CD4-positive, alpha-beta T cell treated with Interferon gamma for 1 hour (primary cell): ENCODE measurements around the gene TMEM108.

Experiments
- DNase-seq: peaks from one replicate; pipeline ENCODE4 v3.0.0-alpha.2; 2020

TMEM108 gene

DNA sequence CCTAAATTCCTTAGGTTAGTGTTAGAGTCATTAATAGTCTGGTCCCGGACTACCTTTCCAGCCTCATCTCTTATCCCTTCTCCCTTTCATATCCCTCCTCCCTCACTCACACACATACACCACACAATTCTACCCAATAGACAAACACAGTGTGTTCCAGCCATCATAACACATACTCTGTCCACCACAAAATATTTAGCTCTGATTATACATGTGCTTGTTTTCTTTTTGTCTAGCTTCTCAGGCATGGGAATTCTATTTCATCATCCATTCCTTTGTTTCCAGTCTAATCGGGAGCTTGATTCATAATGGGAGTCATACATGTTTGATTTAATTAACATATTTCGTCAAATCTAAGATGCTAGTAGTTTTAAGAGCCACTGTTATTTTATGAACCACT lies 199.8 kb downstream of the TMEM108 start:
- DNase-seq, result no peak

DNA sequence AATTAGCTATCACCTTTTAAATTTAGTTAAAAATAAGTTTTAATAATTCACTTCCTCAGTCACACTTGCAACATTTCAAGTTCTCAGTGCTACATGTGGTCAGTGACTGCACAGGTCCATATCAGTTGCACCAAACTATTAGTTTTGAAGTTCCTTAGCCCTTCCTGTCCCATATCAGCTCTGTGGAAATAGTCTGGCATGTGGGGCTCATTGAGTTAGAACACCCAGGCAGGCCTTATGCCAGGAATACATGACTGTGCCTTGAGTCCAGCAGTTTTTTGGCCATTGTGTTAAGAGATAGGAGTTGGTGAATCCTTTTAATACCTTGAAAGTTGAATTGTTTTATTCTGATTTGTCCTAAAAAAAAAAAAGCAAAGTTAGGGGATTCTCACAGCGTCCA lies 207.9 kb downstream of the TMEM108 start:
- DNase-seq, result no peak

DNA sequence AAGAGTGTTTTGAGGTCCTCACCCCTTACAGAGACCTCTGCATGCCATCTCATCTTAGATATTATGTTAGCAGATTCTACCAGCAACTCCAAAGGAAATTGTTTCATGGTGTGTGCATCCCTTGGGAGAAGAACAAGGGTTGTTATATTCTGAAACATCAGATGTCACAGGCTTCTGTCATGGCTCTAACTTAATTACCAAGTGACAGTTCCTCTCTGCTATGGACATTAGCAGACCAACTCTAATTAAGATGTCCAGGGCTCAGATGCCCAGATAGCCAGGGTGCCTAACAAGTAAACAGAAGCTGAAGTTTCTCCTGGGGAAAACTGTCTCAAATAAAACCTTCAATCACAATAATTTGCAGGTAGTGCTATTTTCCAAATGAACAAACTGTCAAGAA lies 208.6 kb downstream of the TMEM108 start:
- DNase-seq, result no peak

DNA sequence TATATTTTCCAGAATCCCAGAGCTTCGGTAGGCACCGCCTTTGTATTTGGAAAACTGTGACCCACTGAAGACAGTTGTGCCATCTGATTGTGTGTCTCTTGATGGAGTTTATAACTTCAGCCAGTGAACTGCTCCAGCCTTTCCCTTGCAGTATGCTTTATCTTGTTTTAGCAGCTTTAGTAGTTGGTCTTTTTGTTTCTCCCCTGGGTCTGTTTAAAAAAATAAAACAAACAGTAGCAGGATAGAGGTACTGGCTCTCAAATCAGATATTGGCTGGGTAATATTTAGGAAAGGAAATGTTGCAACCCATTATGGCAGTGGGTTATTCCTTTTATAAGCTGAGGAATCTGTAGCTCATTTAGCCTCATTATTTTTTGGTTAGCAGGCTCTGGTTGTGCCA lies 210.2 kb downstream of the TMEM108 start:
- no peak for DNase-seq

DNA sequence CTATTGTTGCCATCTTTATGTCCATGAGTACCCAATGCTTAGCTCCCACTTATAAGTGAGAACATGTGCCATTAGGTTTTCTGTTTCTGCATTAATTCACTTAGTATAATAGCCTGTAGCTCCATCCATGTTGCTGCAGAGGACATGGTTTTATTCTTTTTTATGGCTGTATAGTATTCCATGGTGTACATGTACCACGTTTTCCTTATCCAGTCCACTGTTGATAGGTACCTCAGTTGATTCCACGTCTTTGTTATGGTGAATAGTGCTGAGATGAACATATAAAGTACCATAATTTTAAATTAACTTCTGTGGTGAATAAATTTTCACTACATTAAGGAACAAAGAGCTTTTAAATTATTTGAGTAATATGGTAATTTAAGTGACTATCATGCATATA lies 211.3 kb downstream of the TMEM108 start:
- DNase-seq, result no peak

DNA sequence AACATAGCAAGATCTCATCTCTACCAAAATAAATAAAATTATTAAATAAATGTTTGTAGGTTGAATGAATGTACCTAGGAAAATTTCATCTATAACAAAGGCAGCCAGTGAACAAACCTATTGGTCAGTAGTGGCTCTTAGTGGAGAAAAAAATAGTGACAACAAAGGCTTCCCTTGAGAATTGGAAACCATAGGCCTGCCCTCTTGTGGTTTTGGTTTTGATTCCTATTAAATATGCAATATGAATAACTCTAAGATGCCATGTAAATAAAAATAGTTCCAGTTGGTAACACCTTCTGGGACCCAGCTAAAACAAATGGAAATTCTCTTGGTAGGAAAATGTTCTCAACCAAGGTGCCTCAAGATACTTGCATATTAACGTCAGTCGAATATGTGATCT lies 216.0 kb downstream of the TMEM108 start:
- DNase-seq, result no peak

DNA sequence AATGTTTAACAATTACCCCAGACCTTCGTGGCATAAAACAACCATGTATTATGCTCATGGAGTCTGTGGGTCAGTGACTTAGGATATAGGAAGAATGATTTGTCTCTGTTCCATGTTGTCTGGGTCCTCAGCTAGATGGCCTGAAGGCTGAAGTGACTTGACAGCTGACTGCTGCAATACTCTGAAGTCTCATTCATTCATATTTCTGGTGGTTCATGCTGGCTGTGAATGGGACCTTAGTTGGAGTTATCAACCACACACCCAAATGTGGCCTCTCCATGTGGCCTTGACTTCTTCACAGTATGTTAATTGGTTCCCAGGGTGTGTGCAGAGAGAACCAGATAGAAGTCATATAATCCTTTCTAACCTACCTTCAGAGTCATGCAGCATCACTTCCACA lies 216.5 kb downstream of the TMEM108 start:
- no peak for DNase-seq

DNA sequence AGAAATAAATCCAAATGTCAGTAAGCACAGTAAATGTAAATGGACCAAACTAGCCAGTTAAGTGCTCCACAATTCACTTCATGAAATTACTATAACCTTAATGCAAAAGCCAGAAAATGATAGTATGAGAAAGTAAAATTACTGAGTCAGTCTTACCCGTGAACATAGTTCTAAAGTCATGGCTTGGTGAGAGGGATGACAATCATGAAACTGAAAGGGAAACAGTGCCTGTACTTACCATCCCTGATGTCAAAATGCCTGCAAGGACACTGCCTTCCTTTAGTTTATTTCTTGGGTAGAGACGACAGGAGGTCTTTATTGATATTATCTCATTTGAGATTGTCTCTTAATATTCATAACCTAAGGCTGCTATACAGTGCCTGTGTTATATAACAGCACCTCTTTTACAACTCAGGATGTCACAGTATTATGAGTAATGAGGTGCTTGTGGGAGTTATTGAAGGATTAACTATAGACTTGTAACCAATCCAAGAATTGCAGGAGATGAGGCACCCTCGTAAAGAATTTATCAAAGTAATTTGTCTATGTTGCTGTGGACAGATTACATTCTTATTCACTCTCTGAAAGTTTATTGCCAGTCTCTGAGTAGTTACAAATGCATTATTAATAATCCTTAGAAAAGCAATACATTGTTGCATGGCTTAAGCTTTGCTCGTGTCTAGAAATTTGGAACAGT lies 218.7 kb downstream of the TMEM108 start:
- no peak for DNase-seq

DNA sequence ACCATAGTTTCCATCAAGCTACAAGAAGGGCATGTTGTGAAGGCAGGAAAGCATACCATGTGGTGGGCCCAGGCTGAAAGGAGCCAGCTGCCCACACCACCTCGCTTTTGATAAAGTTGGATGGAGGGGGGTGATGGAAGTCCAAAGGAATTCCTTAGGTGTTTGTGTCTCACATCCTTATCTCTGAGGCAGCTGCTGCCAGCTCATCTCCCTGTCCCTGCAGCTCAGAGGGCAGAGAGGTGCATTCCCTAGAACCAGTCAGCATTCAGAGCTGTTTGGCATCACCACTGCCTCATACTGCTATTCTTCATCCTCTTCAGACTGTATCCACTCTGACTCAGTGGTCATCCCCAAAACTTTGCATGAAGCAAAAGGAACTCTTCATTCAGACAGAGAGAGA lies 220.2 kb downstream of the TMEM108 start:
- DNase-seq, result no peak

DNA sequence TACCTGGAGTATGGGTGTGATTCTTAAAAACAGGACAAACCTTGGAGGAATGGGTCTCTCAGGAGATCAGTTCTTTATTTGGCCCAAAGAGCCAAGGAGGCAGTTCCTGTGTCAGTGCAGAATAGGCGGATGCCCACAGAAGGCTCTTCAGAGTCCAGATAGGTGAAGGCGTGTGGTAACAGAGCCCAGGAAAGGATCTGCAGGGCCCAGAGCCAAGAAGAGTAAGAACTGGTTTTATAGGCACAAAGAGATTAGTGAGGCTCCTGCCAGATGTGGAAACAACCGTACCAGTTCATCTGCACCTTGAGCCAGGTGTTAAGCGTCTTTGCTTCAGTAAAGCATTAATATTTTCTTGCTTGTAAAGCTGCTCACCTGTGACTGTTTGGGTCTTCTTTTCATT lies 221.6 kb downstream of the TMEM108 start:
- DNase-seq, result no peak

DNA sequence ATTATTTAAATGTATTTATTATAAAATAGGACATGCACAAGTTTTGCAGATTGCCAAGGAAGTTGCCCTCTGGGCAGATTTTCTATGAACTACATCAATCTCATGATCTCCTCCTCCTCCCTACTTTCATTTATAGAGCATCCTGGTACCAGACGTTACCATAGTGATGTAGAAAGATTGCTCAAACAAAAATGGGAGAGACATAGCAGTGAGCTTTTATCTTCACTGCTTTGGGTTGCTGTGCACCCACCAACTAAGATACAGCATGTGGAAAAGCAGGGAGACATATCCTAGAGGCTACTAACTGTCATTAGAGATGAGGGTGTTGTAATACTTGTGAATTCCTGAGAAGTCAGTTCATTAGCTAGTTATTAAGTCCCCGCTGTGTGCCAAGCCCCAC lies 224.1 kb downstream of the TMEM108 start:
- no peak for DNase-seq

DNA sequence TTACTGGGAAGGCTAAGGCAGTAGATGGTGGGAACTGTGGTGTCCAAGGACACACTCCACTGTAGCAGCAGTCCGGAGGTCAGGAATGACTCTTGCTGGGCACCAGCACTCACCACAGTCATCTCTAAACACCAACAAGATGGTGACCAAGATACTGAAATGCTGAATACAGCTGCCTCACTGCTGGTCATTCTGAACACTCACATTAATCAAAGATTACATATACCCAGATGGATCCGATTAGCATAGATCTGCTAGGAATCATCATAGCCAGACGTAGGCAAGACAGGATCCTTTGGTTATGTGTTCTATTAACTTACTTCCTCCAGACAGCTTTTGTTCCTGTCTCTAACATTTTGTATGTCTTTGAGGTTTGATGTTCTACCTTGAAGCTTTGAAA lies 226.7 kb downstream of the TMEM108 start:
- no peak for DNase-seq

DNA sequence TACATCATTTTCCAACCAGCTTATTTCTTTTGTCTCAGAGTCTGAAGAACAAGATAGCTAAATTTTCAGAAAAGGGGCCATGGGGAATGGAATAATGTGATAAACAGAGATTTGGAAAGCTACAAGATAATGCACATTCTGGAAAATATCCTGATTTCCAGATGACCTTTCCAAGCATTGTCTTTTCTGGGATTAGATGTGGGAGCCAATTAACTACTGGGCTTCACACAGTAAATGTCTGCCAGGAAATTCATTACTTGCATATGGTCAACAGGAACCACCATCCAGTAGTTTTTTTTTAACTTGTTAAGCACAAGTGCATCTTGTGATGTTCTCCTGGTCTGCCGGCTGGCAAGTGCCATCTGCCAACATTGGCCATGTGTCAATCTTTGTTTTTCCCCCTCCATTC lies 230.5 kb downstream of the TMEM108 start:
- DNase-seq, result no peak

DNA sequence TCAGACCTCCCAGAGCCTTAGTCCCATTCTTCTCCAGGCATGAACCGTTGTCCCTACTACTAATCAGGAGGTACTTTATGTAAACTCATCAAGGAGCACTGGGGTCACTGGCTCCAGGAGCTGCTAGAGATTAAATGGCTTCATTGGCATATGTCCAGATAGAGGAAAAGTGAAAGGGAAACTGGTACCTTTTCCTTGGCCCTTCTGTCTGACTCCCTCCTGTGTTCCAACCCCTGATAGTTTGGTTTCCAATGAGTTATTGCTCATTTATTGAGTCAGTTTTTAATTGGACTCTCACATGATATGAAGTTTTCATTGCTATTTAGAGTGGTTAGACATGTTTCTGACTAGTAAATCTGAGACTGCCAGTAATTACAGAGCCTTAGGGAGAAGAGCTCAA lies 231.2 kb downstream of the TMEM108 start:
- DNase-seq, result no peak

DNA sequence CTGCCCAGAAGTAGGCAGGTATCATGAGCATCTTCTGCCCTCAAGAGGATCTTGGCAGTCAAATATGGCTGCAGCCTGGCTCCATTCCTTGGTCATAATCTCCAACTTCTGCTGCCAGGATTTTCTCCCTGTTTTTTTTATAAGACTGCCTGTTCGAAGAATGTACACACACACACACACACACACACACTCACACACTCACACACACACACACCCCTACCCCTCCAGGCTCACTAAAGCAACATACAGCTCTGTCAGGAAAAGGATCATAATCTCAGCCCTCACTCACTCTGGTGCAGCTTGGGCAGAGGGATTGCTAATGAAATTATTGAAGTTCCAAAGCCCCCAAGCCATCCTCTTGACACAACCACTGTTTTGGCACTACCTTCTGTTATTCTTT lies 232.4 kb downstream of the TMEM108 start:
- DNase-seq, result no peak

DNA sequence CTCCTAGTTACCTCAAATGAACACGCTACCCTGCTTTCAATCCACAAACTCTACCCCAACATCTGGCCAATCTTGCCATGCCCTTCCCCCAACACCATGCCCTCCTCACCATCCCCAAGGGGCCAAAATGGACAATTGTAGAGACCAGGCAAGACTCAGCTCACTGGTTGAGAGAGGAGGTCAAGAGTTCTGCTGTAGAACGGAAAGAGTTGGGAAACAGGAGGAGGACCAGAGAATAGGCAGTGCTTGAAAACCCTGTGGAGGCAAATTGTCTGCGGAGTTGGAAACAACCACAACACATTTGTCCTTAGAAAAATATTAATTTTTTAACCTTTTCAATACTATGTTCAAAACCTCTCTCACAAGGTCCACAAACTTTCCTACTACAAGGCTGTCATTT lies 232.9 kb downstream of the TMEM108 start:
- no peak for DNase-seq

DNA sequence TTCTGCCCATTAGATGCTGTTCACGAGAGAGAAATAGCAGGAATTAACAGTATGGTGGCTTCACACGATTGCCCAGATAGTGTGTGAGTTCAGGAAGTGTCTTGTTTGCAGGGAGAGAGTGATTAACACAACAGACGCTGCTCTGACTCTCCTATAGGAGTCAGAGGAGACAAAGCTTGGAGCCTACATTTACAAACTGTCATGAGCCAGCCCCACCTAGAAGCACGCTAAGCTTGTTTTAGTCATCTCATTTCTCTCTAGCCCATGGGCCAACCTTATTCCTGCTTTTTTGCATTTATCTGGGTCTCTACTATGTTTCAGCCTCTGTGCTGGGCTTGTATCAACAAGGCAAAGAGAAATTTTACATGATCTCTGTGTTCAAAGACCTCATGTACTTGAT lies 233.3 kb downstream of the TMEM108 start:
- DNase-seq, result no peak

DNA sequence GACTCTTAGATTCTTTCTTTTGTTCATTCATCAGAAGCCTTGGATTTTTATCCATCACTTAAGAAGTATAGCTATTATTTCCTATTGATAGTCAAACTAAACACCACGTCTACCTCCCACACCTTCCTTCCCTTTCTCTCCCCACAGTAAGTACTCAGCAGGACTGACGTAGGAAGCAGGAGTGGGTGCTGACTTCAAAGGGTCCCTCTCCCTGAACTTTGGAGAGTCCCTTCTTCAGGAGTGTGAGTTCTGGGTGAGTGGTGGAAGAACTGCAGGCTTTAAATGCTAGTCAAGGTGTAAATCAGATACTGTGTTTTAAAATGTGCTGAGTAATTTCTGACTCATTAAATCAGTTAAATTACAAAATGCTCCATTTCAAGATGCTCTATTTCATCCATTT lies 235.2 kb downstream of the TMEM108 start:
- no peak for DNase-seq

DNA sequence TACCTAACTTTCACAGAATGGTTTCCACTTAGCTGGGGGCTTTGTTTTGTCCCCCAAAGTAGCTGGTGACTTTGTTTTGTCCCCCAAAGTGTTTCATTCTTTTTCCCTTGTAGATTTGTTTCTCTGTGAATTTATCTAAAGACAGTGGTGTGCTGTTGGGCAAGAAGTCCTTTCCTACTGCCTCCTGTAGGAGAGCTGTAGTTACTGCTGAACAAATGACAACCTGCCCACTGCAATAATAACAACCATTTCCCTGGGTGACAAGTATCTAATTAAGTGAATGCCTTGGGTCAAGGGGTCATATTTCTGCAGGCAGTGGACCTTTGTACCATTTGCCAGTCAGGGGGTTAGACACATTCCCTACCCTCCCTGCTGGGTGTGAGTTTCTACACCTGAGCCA lies 236.3 kb downstream of the TMEM108 start:
- DNase-seq, result no peak

DNA sequence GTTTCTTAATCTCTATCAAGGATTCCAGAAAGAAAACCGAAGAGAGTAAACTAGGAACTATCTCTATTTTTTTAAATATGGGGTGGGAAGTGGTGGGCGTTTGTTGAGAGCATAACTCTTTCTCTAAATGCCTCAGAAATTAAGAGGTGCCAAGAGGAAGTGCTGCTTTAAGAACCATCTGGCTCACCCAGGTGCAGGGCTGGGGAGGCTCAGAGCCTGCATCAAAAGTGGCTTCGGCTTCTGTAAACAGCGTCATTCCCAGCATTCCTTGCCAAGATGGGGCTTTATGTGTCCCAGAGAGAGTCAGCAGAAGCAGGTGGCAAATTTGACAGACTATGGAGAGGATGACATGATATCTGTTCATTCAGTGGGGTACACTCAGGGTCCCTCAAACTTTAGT lies 238.4 kb downstream of the TMEM108 start:
- no peak for DNase-seq

DNA sequence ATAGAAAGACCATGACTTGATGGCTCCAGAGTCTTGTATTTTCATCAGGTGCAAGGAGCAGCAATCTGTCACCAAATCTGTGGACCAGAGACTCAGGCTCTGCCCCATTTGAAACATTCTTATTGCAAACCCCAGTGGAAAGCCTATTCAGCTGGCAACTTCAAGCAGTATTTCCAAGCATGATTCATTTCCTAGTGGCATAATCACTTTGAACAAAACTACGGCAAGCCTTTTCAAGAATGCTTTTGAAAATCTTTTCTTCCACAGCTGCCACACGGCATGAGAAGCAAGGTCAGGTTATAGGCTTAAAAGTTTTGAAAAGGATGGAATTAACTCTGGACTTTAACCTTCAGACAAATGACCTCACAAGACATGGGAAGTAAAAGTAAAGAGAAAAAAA lies 239.6 kb downstream of the TMEM108 start:
- no peak for DNase-seq

DNA sequence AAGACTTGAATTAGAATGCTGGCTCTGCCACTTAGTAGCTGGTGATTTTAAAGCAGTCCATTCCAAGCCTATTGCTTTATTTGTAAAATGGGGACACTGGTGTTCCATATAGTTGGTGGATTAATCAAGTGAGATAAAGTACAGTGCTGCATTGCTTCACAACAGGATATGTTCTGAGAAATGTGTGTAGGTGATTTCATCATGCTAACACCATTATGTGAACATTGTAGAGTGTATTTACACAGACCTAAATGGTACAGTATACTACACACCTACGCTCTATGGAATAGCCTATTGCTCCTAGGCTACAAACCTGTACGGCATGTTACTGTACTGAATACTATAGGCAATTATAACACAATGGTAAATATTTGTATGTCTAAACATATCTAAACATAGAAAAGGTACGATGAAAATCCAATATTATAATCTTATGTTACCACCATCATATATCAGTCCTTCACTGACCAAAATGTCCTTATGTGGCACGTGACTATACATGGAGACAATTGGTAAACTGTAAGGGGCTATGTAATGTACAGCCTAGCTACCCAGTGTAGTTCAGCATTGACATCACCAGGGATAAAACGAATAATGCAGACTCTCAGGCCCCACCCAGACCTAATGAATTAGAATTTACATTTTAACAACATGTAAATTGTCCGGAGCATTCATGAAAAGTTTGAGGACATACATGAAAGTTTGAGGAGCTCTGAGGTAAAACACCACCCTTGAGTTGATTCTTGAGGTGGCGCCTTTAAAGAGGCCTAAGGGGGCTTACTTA lies 240.3 kb downstream of the TMEM108 start:
- DNase-seq, result no peak

DNA sequence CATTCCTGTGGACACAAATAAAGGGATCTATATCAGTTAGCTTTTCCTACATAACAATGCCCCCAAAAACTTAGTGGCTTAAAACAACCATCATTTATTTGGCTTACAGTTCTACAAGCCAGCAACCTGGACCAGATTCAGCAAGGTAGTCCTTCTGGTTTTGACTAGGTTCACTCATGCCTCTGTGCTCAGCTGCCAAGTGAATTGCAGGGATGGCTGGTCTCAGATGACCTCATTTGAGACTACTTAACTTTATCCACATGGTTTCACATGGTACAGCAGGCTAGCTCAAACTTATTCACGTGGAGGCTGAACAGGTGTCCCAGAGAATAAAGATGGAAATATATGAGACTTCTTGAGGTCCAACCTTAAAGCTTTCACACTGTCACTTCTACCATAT lies 242.4 kb downstream of the TMEM108 start:
- no peak for DNase-seq

DNA sequence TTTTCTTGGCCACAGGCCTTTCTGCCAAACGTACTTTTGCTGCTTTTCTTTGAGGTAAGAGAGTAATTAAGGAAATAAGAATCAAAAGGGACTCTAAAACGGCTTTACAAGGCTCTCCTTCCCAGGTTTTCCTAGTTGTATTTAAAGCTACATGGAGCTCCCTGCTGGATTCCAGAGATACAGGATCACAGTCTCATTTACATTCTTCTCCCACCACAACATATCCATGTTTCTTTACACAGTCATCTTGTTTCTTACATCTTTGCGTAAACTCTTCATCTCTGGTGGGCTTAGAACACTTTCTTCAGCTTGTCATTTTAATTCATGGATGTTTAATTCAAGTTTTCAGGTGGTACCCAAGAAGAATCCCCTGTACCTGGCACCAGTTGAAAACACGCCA lies 244.0 kb downstream of the TMEM108 start:
- no peak for DNase-seq
